A549 (cell line): ENCODE measurements around the gene TCF4. TPM values are rescaled to one million over a fixed set of nuclear protein-coding genes. Genes with fewer than 3 reads are reported as not detected.

Experiments used
- ATAC-seq, 2 experiments: fragments of 200-7000 bp in 1 of 2; fragments of >200 bp in 1 of 2; cut with Nextera tagmentation in 1 of 2; cut with Tn5 transposase in 1 of 2; 3 replicates each; pipeline versions ENCODE4 v1.8.0 to v1.9.1; 2018 to 2020; ENCODE audit warnings: mild to moderate bottlenecking in 1 of 2, moderate library complexity in 1 of 2
- CTCF ChIA-PET: fragments of 300-600 bp; sonication (Branson Sonifier 250); formaldehyde crosslinking; extraction: SDS; loops from one replicate; lab custom pipeline; 2021; ENCODE audit warnings: antibody characterized with exemption, inconsistent platforms; lab: Yijun Ruan, JAX
- POLR2A ChIA-PET: fragments of 350-600 bp; formaldehyde crosslinking; extraction: SDS; loops from one replicate; lab custom pipeline; 2021; ENCODE audit warnings: antibody characterized with exemption, inconsistent platforms; lab: Yijun Ruan, JAX
- DNase-seq, 2 experiments: peaks; one replicate each; pipeline versions ENCODE4 v3.0.0 to v3.0.0-alpha.2; 2011 to 2016; ENCODE audit warnings: low read depth in 1 of 2, low spot score in 1 of 2
- FAIRE-seq: peaks from 2 replicates; lab custom pipeline; 2011; peaks lifted over from hg19 to GRCh38; lab: Jason Lieb, UNC
- H3K27ac ChIP-seq, 2 experiments: fragments of >200 bp; sonication (Bioruptor Twin); formaldehyde crosslinking; 3 replicates each; pipeline ENCODE4 v1.5.1; 2016 to 2017
- H3K4me1 ChIP-seq: fragments of >200 bp; sonication (Bioruptor Twin); formaldehyde crosslinking; 3 replicates; pipeline ENCODE4 v1.6.1; 2016
- H3K4me2 ChIP-seq: fragments of >200 bp; sonication (Bioruptor Twin); formaldehyde crosslinking; 3 replicates; pipeline ENCODE4 v1.6.1; 2016
- H3K4me3 ChIP-seq: fragments of >200 bp; sonication (Bioruptor Twin); formaldehyde crosslinking; 3 replicates; pipeline ENCODE4 v1.5.1; 2016
- H3K9me3 ChIP-seq: fragments of >200 bp; sonication (Bioruptor Twin); formaldehyde crosslinking; 3 replicates; pipeline ENCODE4 v1.6.1; 2016
- BHLHE40 ChIP-seq: IDR thresholded peaks from 2 replicates; pipeline ENCODE4 v1.6.1; 2012; ENCODE audit warnings: low read depth, low read length, inconsistent platforms
- CBX8 ChIP-seq: fragments of 200-600 bp; sonication (generic); IDR thresholded peaks from 2 replicates; pipeline ENCODE4 v1.6.1; 2016
- CHD4 ChIP-seq: fragments of 200-600 bp; sonication (generic); IDR thresholded peaks from 2 replicates; pipeline ENCODE4 v1.6.1; 2016; ENCODE audit warnings: antibody characterized with exemption, mild to moderate bottlenecking, borderline replicate concordance
- CTCF ChIP-seq: fragments of >200 bp; sonication (Bioruptor Twin); formaldehyde crosslinking; IDR thresholded peaks from 3 replicates; pipeline ENCODE4 v1.5.1; 2016
- EHF ChIP-seq: fragments of 250-450 bp; sonication (Bioruptor Pico); IDR thresholded peaks from 2 replicates; pipeline ENCODE4 v1.5.0; 2020; ENCODE audit warnings: mild to moderate bottlenecking
- EP300 ChIP-seq, 2 experiments: fragments of >200 bp; sonication (Bioruptor Twin); formaldehyde crosslinking; IDR thresholded peaks; 2 replicates in 1 of 2; 3 replicates in 1 of 2; pipeline ENCODE4 v1.6.1; 2016 to 2017
- ESRRA ChIP-seq: fragments of 150-350 bp; IDR thresholded peaks from 2 replicates; pipeline ENCODE4 v1.6.1; 2014; ENCODE audit warnings: mild to moderate bottlenecking, low read length, borderline replicate concordance
- FOXS1 ChIP-seq: fragments of 250-450 bp; sonication (Bioruptor Pico); IDR thresholded peaks from 2 replicates; pipeline ENCODE4 v1.5.0; 2020; ENCODE audit warnings: mild to moderate bottlenecking, moderate library complexity
- HEYL ChIP-seq: fragments of 250-450 bp; sonication (Bioruptor Pico); IDR thresholded peaks from 2 replicates; pipeline ENCODE4 v1.8.0; 2021; ENCODE audit warnings: mild to moderate bottlenecking, moderate library complexity
- HMGXB4 ChIP-seq: fragments of 250-450 bp; sonication (Bioruptor Pico); IDR thresholded peaks from 2 replicates; pipeline ENCODE4 v1.5.0; 2021; ENCODE audit warnings: mild to moderate bottlenecking, moderate library complexity, borderline replicate concordance
- HOXB5 ChIP-seq: fragments of 250-450 bp; sonication (Bioruptor Pico); IDR thresholded peaks from 2 replicates; pipeline ENCODE4 v1.5.0; 2020; ENCODE audit warnings: mild to moderate bottlenecking, moderate library complexity
- MAFK ChIP-seq: fragments of 450-650 bp; IDR thresholded peaks from 2 replicates; pipeline ENCODE4 v1.6.1; 2014; ENCODE audit not compliant: partially characterized antibody
- MAZ ChIP-seq: fragments of 150-350 bp; IDR thresholded peaks from 2 replicates; pipeline ENCODE4 v1.6.1; 2014; ENCODE audit warnings: antibody characterized with exemption, low read depth, low read length, borderline replicate concordance
- MYC ChIP-seq: IDR thresholded peaks from 2 replicates; pipeline ENCODE4 v1.6.1; 2012; ENCODE audit warnings: mild to moderate bottlenecking, inconsistent platforms, low read length, improper control_type of control experiment, borderline replicate concordance
- PBX3 ChIP-seq: IDR thresholded peaks from 2 replicates; pipeline ENCODE4 v1.6.1; 2012
- REST ChIP-seq: fragments of 200-600 bp; sonication (generic); IDR thresholded peaks from 2 replicates; pipeline ENCODE4 v1.6.1; 2016; ENCODE audit warnings: antibody characterized with exemption, mild to moderate bottlenecking, moderate library complexity
- SMC3 ChIP-seq: fragments of >200 bp; sonication (Bioruptor Twin); formaldehyde crosslinking; IDR thresholded peaks from 3 replicates; pipeline ENCODE4 v1.6.1; 2018; ENCODE audit warnings: inconsistent platforms
- SREBF2 ChIP-seq: fragments of 450-650 bp; IDR thresholded peaks from 2 replicates; pipeline ENCODE4 v1.6.1; 2014; ENCODE audit warnings: mild to moderate bottlenecking, moderate library complexity
- TP53 ChIP-seq: fragments of 250-450 bp; sonication (Bioruptor Pico); IDR thresholded peaks from 2 replicates; pipeline ENCODE4 v1.5.0; 2021; ENCODE audit warnings: mild to moderate bottlenecking, moderate library complexity
- ZC3H11A ChIP-seq: fragments of 450-650 bp; IDR thresholded peaks from 2 replicates; pipeline ENCODE4 v1.6.1; 2014; ENCODE audit warnings: antibody characterized with exemption, mild to moderate bottlenecking
- ZFP36 ChIP-seq: fragments of 450-650 bp; IDR thresholded peaks from 2 replicates; pipeline ENCODE4 v1.6.1; 2014; ENCODE audit warnings: borderline replicate concordance; ENCODE audit not compliant: partially characterized antibody
- WGBS: methylation state at CpG from one replicate; pipeline ENCODE4 v1.1.6; 2017; ENCODE audit errors: missing lambda C conversion rate; 5-methylcytosine and 5-hydroxymethylcytosine counted together
- polyA plus RNA-seq, 4 experiments: library from polyadenylated mRNA; depleted of rRNA in 3 of 4; stranded (reverse); fragments of >200 nt; fragmentation: RNase III in 1 of 4; extraction: RNeasy Plus Mini Kit Qiagen cat#74134 plus additional on column Dnase treatment in 1 of 4; gene quantifications; 2 replicates in 3 of 4; 3 replicates in 1 of 4; pipeline ENCODE4 v1.2.3, GENCODE V29; 2011 to 2017

The TCF4 gene
- polyA plus RNA-seq, 2 of the 4 experiments (the other 2 are of a cell fraction): 3.0 to 4.0 TPM

DNA sequence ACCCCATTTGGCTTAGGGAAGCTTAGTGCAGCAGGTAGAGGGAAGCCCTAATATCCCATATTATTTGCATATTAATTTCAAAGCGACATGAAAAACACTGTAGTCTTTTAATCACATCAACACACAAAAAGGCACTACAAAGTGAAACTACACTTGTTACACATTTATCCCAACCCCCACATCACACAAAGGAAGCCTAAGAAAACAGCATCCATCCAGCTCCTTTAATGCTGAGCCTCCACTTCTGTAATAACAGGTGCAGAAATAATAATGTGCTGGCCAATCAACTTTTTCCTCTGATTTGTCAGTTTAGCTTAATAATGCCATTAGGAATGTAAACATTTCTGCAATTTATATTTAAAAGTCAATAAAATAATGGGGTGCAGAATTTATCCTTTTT, 274.0 kb downstream of the TCF4 start:
- WGBS: 35% methylated on average over 1 of the region's 1 CpG
- DNase-seq: no peak
- FAIRE-seq: no peak
- no peak for TF ChIP-seq BHLHE40
- TF ChIP-seq ESRRA: no peak
- no peak for TF ChIP-seq REST
- no peak for TF ChIP-seq TP53 (CRISPR knock-in tag)
- no peak for TF ChIP-seq HOXB5 (CRISPR knock-in tag)
- TF ChIP-seq EHF (CRISPR knock-in tag): no peak
- TF ChIP-seq ZFP36: no peak
- TF ChIP-seq CTCF: no peak
- CTCF ChIA-PET: no interaction called here
- POLR2A ChIA-PET: no interaction called here
- Histone ChIP-seq H3K4me1 (no peaks in the 10 kb centered on the region), H3K4me3 (no peak overlapping the region), H3K27ac (no peak overlapping the region), H3K4me2 (no peak overlapping the region), H3K9me3 (no peaks in the 10 kb centered on the region)
- no peak for ATAC-seq

- DNase-seq (no peak), FAIRE-seq (no peak)
- CTCF ChIA-PET: no interaction called here
- Histone ChIP-seq H3K4me1 (no peaks in the 10 kb centered on the region), H3K4me2 (no peak overlapping the region), H3K9me3 (no peaks in the 10 kb centered on the region)
- WGBS: 42% methylated on average over 2 of the region's 2 CpGs
- POLR2A ChIA-PET: no interaction called here
- TF ChIP-seq PBX3 (no peak), CBX8 (no peak), ZC3H11A (no peak), SMC3 (no peak), MAFK (no peak)
- TF ChIP-seq, all 56 proteins: peak for 0
- no peak overlapping the region for H3K27ac ChIP-seq
- no peak overlapping the region for H3K4me3 ChIP-seq
- ATAC-seq: no peak
Observed at GRCh38 chr18:55310863-55311262, 277.1 kb downstream of the TCF4 start.

- Histone ChIP-seq H3K27ac (no peak overlapping the region), H3K4me2 (no peak overlapping the region), H3K9me3 (no peaks in the 10 kb centered on the region), H3K4me1 (no peaks in the 10 kb centered on the region), H3K4me3 (no peak overlapping the region)
- no peak for ATAC-seq
- 72% methylated on average over 4 of the region's 4 CpGs for WGBS
- FAIRE-seq: no peak
- POLR2A ChIA-PET: no interaction called here
- CTCF ChIA-PET: no interaction called here
- DNase-seq: no peak
- no peak for TF ChIP-seq REST
- TF ChIP-seq EP300 (IDR thresholded peaks at IDR 0.05): no peak
- TF ChIP-seq CHD4: no peak
- TF ChIP-seq HMGXB4 (CRISPR knock-in tag): no peak
- no peak for TF ChIP-seq HEYL
- no peak for TF ChIP-seq SREBF2
- TF ChIP-seq MAZ: no peak
- TF ChIP-seq FOXS1 (CRISPR knock-in tag): no peak
- TF ChIP-seq ESRRA: no peak
- no peak for TF ChIP-seq MYC
Observed at GRCh38 chr18:55310044-55310676, 277.8 kb downstream of the TCF4 start.
